Lower leg skin (tissue), 3 donors: ENCODE results near the gene BHLHE23.

Source experiments
- POLR2A ChIP-seq, 2 donors: fragments of 450-650 bp; IDR thresholded peaks; one replicate each; pipeline ENCODE4 v1.6.1; 2016 to 2017; ENCODE audit warnings: antibody characterized with exemption in 2 of 2, mild to moderate bottlenecking in 1 of 2, moderate library complexity in 1 of 2
- TF ChIP-seq, protein P1 (sequence below), 3 donors: fragments of 450-650 bp; IDR thresholded peaks; one replicate each; pipeline ENCODE4 v1.5.1; 2016; ENCODE audit warnings: antibody characterized with exemption in 3 of 3, mild to moderate bottlenecking in 3 of 3, moderate library complexity in 2 of 3

DNA sequence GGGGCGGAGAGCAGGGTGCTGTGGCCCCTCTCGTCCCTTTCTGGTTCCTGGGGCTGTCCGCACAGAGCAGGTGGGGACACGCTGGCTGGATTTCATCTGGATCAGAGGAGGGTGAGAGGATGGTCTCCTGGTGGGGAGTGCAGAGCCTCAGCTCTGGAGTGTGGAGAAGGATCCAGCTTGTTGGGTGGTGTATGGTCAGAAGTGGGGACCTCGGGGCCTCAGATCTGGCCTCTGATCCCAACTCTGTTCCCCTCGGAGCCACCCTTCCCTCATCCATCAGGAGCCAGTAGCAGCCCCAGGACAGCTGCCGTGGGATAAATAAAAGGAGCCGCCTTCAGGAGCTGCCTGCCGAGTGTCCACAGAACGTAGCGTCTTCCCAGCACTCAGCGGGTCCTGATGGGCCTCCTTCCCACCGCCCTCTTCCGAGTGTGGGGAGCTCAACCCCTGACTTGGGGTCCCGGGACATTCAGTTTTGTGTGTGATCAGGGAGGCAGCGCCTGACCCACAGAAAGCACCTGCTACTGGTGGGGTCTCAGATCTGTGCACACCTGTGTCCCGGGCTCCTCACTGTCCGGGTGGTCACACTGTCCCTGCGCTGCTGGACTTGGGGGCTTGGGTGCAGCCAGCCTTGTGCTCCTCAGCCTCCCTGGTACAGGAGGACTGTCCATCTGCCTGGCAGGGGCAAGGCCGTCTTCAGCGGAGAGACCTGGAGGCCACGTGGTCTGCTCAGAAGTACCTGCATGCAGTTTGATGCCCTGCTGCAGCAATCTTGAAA, 25.4 kb upstream of the BHLHE23 start:
- TF ChIP-seq, protein P1, sequence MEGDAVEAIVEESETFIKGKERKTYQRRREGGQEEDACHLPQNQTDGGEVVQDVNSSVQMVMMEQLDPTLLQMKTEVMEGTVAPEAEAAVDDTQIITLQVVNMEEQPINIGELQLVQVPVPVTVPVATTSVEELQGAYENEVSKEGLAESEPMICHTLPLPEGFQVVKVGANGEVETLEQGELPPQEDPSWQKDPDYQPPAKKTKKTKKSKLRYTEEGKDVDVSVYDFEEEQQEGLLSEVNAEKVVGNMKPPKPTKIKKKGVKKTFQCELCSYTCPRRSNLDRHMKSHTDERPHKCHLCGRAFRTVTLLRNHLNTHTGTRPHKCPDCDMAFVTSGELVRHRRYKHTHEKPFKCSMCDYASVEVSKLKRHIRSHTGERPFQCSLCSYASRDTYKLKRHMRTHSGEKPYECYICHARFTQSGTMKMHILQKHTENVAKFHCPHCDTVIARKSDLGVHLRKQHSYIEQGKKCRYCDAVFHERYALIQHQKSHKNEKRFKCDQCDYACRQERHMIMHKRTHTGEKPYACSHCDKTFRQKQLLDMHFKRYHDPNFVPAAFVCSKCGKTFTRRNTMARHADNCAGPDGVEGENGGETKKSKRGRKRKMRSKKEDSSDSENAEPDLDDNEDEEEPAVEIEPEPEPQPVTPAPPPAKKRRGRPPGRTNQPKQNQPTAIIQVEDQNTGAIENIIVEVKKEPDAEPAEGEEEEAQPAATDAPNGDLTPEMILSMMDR (IDR thresholded peaks at IDR 0.05), result no peak
- no peak for TF ChIP-seq POLR2A (IDR thresholded peaks at IDR 0.05)
